NOMO-1 treated with dmso at 0.1 percent for 144 hours (cell line): Measurements from ENCODE around the gene PIGN.
"Not testable (repeated sequence)": the region's sequence is repeated elsewhere in the genome, so short reads cannot be mapped to it uniquely, and the experiment has no call there.

Experiments used
- DNase-seq: peaks from one replicate; lab custom pipeline; 2025; ENCODE audit not compliant: unreplicated experiment; lab: John Stamatoyannopoulos, UW

Gene PIGN

DNA sequence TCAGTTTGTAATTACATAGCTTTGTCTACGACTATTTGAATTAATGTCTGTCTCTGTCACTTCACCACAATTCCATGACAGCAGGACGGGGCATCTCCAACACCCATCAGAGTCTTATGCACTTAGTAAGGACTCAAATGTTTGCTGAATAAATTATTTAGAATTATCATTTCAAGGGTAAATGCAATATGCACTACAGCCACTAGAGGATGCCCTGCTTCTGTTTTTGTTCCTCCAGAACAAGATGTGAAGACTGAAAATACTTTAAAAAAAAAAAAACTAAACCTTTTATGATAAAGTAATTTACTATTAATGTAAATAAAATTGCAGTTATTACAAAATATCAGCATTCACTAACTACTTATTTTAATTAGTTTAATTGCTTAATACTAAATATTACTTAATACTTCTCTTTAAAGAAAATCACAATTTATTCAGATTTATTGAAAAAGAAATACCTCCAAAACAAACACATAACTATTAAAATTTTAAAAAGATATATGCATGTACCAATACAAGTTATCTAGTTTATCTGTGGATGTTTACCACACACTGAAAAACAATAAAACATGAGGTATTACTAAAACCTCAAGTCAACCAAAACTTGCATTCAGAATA is 3.2 kb downstream of the PIGN start:
- DNase-seq, result no peak

DNA sequence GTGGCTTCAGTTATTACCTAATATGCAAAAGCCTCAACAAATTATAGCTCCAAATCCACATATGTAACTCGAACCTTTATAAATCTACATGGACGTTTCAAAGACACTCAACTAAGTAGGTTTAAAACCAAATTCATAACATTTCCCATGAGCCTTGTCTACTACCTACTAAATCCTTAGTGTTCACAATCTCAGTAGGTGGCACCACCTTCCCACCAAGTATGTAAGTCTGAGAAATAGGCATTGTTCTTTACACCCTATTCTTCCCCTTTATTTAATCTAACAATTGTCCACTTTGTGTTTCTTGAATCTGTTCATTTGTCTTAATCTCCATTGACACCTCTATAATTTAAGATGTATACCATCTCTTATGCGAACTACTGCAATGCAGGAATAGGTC is 4.6 kb downstream of the PIGN start:
- no peak for DNase-seq

DNA sequence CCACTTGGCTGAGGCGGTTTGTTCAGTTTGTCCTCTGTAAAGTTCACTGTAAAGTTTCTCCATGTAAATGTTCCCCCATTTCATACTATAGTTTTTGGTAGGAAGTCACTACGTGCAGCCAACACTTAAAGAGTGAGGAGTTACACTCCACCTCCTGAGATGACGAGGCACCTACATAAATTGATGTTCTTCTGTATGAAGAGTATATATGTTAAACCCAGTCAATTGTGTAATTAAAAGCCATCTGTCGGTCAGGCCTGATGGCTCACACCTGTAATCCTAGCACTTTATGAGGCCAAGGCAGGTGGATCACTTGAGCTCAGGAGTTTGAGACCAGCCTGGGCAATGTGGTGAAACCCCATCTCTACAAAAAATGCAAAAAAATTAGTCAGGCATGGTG is 7.6 kb downstream of the PIGN start:
- no peak for DNase-seq

DNA sequence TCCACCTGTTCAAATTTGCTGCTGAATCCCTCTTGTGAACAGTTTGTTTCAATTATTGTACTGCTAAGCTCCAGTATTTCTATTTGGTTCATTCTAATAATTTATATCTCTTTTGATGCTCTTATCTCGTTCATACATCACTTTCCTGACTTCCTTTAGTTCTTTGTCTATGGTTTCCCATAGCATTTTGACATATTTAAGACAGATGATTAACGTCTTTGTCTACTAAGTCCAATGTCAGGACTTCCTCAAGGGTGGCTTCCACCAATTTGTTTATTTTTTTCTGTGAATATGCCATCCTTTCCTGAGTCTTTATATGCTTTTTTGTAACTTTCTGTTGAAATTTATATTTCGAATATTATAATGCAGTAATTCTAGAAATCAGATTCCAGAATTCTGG is 9.6 kb downstream of the PIGN start:
- no peak for DNase-seq

DNA sequence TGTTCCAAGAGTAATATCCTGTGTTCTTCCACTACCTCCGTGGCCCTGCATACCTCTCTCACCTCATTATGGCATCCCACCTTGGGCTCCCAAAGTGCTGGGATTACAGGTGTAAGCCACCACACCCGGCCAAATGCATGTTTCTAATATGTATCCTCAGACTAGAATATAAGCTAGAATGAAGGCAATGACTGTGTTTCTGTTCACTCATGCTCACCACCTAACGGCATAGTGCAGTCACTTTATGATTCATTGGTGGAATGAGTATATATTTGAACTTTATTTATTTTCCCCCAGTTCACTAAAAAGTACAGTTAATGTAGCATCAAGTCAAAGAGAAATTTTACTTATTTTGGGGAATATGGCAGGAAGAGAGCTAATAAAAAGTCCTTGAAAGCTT is 11.3 kb downstream of the PIGN start:
- no peak for DNase-seq

DNA sequence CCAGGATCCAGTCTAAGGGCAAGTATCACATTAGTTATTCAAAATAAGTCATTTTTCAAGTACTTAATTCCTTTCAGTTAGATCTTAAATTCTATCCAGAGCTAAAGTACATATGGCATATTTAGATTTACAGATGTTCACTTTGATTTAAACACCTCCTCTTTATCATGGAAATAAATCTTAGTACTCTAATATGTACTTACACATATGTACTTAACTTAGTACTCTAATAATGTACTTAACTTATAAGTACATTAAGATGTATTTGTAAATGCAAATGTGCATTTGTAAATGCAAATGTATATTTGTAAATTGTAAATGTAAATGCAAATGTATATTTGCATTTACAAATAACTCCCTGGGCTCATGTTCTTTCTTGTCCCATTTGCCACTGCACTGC is 14.6 kb downstream of the PIGN start:
- DNase-seq, result no peak

DNA sequence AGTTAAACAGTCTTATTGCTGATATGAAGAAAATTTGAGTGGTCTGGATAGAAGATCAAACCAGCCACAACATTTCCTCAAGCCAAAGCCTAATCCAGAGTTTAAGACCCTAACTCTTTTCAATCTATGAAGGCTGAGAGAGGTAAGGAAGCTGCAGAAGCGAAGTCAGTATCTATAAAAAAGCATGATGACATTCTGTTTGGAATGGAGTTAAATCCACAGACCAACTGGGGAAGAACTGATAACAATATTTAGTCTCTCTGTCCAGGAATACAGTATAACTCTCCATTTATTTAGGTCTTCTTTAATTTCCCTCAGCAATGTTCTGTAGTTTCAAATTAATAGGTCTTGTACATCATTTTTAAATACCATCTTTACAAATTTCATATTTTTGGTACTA is 16.0 kb downstream of the PIGN start:
- no peak for DNase-seq

DNA sequence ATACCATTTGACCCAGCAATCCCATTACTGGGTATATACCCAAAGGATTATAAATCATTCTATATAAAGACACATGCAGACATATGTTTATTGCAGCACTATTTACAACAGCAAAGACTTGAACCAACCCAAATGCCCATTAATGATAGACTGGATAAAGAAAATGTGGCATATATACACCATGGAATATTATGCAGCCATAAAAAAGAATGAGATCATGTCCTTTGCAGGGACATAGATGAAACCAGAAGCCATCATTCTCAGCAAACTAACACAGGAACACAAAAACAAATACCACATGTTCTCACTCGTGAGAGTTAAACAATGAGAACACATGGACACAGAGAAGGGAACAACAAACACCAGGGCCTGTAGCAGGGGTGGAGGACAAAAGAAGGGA is 20.3 kb downstream of the PIGN start:
- not testable (repeated sequence) for DNase-seq

DNA sequence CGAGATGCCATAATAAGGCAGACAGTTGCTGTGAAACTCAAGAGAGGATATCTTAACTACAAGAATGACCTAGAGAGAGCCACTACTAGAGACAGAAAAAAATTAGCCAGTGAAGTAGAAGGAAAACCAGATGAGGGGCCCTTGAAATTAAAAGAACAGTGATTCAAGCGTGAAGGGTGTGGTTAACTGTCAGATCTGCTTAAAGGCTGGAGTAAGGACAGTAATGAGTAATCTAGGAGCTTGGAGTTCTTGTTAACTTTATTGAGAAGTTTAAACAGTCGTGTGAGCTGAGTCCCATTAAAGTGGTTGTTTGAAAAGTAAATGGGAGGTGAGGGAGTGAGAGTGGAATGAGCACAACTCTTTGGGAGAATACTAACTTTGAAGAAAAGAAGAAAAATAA is 21.3 kb downstream of the PIGN start:
- DNase-seq, result no peak

DNA sequence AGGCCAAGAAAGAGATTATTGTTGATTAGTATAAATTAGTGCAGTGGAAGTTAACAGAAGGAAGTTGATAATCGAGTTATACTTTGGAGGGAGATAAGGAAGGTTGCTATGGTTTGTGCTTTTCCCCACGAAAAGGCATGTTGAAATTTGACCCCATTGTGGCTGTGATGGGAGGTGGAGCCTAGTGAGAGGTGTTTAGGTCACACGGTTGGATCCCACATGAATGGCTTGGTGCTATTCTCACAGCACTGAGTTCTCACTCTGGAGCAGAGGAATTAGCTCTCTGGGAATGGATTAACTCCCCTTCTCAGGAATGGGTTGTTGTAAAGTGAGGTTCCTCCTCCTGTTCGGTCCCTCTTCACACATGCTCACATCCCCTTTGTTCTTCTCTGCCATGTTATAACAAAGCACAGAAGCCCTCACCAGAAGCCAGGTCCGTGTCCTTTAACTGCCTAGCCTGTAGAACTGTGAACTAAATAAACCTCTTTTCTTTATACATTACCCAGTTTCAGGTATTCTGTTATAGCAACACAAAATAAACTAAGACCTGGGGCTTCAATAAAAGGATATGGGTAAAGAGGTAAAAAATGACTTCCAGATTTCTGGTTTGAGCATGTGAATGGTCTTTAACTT is 21.9 kb downstream of the PIGN start:
- DNase-seq, result no peak

DNA sequence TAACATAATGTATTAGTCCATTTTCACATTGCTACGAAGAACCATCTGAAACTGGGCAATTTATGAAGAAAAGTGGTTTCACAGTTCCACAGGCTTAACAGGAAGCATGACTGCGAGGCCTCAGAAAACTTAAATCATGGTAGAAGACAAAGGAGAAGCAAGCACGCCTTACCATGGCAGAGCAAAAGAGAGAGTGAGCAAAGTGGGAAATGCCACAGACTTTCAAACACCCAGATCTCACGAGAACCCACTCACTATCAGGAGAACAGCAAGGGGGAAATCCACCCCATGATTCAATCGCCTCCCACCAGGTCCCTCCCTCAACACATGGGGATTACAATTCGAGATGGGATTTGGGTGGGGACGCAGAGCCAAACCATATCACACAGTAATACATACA is 22.5 kb downstream of the PIGN start:
- DNase-seq, result no peak

DNA sequence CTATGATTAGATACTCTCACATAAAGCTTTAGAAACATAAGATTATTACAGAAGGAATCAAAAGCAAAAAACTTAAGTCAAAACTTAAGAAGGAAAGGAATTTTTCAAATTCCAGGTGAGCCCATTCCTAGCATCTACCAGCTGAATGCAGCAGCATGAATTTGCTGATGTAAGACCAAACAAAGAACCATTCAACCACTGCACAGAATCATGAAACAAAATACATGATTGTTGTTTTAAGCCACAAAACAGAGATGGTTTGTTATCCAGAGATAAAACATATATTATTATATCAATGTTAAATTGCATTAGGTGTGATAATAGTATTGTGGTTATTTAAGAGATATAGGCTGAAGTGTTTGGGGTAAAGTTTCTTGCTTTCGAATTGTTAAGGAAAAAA is 29.0 kb downstream of the PIGN start:
- DNase-seq, result no peak

DNA sequence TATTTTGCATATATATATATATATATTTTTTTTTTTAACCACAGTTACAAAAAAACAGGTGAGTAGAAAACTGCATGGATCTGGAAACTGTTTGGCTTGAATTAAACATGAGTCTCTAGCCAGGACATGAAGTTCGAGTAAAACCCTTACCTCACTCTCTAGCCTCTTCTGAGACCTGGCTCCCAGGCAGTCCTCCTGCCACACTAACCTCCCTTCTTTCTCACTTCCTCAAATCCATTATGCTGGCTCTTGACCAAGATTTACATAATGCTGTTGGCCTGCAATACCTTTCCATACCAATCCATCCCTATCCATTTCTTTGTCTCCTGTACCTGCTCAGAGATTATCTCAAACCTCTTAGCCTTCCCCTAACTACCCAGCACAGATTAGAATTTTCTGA is 34.0 kb downstream of the PIGN start:
- peak; percentile 48 for DNase-seq

DNA sequence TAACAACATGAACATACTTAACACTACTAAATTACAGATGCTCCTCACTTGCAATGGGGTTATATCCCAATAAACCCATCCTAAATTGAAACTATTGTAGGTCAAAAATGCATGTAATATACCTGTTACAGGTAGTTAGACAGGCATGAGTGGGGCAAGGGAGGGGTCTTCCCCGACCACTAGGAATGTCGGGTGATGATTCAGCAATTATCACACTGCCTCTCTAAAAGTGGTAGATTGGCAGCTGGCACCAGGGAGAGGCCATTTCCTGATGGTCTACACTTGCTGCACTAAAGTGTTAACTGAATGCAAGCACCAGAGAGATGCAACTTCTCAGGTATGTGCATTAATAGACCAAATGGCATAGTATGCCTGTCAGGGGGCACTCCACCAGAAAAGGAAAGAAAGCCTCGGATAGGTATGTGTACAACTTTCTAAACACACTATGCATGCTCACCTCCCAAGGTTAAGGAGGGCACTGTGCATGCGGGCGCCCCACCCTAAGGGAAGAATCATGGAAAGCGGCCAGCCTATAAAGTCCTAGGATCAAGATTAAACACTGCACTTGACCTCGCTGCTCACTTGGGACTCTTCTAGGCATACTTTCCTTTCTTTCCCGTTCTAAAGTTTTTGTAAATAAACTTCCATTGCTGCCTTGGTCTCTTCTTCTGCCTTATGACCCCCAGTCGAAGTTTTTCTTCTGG is 35.6 kb downstream of the PIGN start:
- DNase-seq, result no peak

DNA sequence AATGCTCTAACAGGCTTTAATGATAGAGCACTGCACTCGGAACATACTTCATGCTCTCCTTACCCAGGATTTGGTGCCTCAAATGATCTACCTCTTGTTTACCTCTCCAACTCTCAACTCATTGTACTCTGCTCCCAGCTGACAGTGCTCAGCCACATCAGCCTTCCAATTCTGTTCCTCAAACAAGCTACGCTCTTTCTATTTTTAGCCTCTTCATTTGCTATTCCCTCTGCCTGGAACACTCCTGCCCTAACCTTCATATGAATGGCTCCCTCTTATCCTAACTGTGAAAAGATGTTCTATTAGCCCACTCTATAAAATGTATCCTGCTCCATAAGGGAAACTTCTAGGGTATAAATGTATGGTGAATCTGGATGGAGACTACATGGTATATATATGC is 42.5 kb downstream of the PIGN start:
- no peak for DNase-seq

DNA sequence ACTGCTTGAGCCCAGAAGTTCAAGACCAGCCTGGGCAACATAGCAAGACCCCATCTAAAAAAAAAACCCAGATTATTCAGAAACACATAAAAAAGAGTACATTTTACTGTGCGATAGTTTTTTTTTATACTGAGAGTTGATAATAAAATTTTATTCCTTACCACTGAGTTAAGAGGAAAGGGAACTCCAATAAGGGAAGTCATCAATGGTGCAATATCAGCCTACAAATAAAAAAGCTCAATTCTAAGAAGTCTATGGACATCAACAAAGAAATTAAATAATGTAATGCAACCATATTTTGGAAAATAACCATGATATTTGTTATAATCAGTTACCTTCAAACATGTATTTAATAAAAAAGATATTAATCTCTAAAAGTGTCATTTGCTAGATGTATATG is 46.6 kb downstream of the PIGN start:
- DNase-seq, result no peak

DNA sequence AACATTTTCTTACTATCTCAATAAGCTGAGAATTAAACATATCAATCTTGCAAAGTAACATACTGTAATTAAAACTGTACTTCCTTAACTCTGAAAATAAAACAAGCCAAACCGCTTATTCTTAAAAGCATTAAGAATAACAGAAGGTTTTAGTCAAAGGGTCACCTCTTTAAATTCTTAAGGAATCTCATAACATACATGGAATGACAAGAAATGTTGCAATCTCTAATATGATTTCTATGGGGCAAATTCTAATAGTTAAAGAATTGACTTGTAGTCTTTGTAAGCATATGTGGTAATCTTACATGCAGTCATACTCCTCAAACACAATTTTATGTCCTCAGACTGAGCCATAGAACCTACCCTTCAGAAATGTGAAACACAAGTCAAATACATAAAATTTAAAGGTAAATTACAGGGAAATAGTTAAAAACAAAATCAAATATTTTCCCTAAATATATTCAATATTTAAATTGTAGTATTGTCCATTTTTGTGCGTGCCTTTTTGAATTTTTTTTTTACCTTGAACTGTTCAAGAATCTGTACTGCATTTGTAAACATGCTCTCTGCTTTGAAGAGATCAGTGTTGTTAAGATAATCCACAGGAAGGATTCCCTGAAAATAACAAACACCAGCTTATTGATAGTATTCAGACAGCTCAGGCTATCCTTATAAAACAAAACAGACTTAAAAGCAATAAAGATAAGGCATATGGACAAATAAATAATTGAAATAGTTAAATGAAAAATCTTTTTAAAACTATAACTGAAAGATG is 48.2 kb downstream of the PIGN start:
- no peak for DNase-seq

DNA sequence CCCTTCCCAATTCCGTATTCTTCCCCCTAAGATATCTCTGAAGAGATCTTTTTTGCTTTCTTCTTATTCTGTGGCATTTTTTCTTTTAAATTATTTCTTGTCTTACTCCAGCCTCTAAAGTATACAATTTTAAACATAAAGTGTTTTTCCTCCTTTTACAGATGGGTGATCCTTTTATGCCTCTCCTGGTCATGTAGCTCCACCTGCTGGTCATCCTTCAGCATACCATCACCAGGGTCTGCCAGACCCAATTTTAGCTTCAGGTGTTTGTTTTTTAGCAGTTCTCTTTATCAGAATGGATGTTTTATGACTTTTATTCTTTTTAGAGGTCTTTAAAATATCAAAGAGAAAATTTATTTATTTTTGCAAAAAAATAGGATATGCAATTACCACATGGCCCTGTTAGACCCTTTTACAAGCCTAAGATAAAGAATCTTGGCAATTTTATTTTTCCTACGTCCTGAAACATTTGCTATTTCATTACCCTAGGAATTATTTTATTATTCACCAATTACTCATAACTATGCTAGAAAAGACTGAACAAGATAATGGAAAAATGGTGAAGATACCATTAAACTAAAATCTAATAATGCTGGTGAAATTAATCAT is 55.5 kb downstream of the PIGN start:
- DNase-seq, result no peak

DNA sequence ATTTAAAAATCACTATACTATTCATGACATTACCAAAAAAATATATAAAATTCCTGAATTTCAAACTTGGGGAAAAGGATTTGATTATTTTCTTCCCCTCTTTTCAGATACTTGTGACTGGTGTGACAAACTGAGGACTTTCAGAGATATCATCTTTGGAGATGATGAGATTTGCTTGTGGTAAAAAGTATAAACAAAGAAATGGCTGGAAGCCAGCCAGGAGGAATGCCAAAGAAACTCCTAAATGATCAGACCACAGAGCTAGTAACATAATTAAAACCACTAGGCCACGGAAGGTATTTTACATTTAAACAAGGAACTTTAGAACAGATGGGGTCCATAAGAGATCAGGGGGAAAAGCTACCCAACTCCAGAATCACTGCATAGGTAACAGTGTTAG is 58.7 kb downstream of the PIGN start:
- DNase-seq, result no peak

DNA sequence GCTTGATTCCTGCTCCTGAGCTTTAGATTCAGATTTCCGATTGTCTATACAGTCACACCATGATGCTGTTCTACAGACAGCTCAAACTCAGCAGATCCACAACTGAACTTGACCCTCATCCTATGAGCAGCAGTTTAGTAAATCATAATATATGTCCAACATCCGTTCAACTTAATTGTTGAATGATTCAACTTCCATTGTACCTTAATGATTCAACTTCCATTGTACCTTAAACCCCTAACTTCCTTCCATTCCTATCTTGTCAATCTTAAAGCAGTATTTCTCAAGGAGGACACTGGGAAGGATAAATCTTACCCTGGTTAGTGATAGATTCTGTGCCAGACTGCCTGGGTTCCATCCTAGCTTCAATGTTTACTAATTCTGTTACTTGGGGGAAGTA is 60.1 kb downstream of the PIGN start:
- no peak for DNase-seq

DNA sequence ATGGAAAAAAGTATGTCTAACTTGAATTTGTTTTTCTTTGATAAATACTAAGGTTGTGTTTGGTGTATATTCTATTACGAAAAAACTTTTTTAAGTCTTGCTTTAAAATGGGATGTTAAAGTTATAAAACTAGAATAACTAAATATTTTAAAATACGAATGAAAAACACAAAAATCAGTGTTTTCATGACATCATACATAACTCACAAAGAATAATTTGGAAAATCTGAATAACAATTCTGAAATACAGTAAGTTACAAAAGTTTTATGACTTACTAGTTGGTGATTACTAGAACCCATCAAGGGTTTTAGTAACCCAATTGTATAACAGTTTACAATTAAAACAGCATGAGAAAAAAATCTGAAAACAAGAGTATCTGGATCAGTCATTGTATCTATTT is 61.2 kb downstream of the PIGN start:
- no peak for DNase-seq

DNA sequence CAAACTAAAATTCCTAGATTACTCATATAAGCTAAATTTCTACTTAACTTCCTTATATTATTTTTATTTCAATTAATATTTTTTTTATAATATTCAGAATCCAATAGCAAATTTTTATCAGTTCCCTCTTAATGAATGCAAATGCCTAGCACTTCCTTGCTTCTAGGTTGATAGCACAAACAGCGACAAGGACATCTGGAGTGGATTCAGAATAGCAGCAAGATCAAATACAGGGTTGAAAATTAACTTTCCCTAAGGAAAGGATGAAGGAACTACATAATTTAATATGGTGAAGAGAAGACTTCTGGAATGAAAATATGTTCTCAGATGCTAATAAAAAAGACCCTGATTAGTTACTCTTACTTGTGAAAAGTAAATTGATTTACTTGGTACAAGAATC is 64.5 kb downstream of the PIGN start:
- no peak for DNase-seq
